C4-2B (cell line): ENCODE data around the gene SETD2.

Source experiments
- H3K27ac ChIP-seq: fragments of 450-650 bp; 2 replicates; pipeline ENCODE4 v1.5.1; 2017
- CTCF ChIP-seq: fragments of 450-650 bp; conservative IDR thresholded peaks from 2 replicates; pipeline ENCODE4 v1.5.1; 2017; ENCODE audit warnings: mild to moderate bottlenecking
- ZFX ChIP-seq: fragments of 450-650 bp; IDR thresholded peaks from 2 replicates; pipeline ENCODE4 v1.6.1; 2017

Gene SETD2

GRCh38 chr3:47011371-47011770 lies 152.5 kb downstream of the SETD2 start:
- TF ChIP-seq CTCF (no peak), ZFX (no peak)
- H3K27ac ChIP-seq: no peak overlapping the region

DNA sequence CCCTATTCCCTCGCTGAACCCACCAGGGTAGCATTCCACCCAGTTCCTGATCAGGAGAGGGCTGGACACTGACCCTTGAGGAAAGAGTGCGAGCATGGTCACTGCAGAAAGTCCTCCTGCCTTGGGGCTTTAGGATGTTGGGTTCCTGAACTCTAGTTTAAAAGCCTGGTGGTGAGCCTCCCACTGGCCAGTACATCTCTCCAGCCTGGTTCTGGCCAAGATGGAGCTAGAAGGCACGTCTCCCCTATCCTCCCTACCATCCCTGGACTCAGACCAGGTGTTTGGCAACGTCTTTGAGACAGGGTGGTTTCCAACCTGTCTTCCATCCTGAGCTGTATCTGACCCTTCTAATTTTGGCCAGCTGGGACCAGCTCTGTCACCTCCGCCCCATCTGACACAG lies 153.0 kb downstream of the SETD2 start:
- H3K27ac ChIP-seq: no peak overlapping the region
- TF ChIP-seq ZFX (no peak), CTCF (no peak)

DNA sequence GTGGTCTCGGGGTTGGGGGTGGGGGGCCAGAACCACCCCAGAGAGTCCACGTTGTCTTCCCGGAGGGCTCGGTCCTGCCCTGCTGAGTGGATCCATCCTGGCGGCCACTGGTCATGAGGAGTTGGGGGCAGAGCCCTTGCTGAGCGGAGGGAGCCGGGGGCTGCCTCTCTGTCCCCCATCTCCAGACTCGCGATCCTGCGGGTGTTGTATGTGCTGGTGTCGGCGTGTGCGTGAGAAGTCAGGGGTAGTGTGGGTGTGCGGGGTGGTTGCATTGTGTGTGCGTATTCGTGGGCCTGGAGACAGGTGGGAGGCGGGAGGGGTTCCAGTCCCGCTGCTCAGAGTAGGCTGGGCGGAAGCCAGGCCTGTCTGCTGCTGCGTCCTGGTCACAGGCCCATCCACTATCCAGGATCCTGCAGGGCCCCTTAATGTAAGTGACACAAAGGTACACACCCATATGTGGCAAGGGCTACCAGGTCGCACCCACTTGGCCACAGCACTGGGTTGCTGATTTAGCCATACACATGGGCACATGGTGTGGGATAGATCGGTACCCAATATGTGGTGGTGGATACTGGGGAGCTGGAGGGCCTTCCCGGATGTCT lies 153.7 kb downstream of the SETD2 start:
- TF ChIP-seq CTCF (no peak), ZFX (no peak)
- H3K27ac ChIP-seq: no peak overlapping the region

GRCh38 chr3:47009225-47010110 lies 154.4 kb downstream of the SETD2 start:
- H3K27ac ChIP-seq: no peak overlapping the region
- TF ChIP-seq ZFX (no peak), CTCF (no peak)

- no peak overlapping the region for H3K27ac ChIP-seq
- TF ChIP-seq CTCF (no peak), ZFX (no peak)
These were observed 155.1 kb downstream of the SETD2 start for GRCh38 chr3:47008851-47009224.

DNA sequence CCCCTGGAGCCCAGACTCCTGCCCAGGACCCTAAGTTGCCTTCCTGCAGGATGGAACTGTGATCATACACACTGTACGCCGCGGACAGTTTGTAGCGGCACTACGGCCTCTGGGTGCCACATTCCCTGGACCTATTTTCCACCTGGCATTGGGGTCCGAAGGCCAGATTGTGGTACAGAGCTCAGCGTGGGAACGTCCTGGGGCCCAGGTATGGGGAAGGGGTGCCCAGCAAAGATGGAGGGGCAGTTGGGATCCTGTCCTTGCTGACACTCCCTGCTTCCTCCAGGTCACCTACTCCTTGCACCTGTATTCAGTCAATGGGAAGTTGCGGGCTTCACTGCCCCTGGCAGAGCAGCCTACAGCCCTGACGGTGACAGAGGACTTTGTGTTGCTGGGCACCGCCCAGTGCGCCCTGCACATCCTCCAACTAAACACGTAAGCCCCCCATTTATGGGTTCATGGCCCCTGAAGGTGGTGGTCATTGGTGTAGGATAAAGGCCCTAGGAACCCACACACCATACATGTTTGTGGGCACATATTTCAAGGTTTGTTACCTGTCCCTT lies 155.6 kb downstream of the SETD2 start:
- no peak overlapping the region for H3K27ac ChIP-seq
- TF ChIP-seq ZFX (no peak), CTCF (no peak)
